Activated CD4-positive, alpha-beta T cell treated with anti-CD3 and anti-CD28 coated beads for 4 hours (primary cell): ENCODE data around the gene UBA3.

Source experiments
- DNase-seq, 2 donors: peaks; one replicate each; pipeline ENCODE4 v3.0.0-alpha.2; 2020

UBA3 gene

GRCh38 chr3:69009559-69010410 lies 70.4 kb downstream of the UBA3 start:
- no peak for DNase-seq

GRCh38 chr3:69008980-69009379 lies 71.2 kb downstream of the UBA3 start:
- DNase-seq = no peak

- no peak for DNase-seq
Observed at GRCh38 chr3:69005791-69006482, 74.2 kb downstream of the UBA3 start.

- no peak for DNase-seq
Observed at GRCh38 chr3:69005071-69005790, 74.9 kb downstream of the UBA3 start.
